Skin epidermis (tissue), 12 donors: ENCODE data around the gene UFD1.
"Not testable (repeated sequence)": the region's sequence is repeated elsewhere in the genome, so short reads cannot be mapped to it uniquely, and the experiment has no call there.

ENCODE experiments used
- H3K27ac ChIP-seq, 21 experiments: fragments of 200-600 bp; sonication (generic) in 11 of 21; one replicate each; pipeline ENCODE4 v1.5.0; 2020; ENCODE audit warnings: mild to moderate bottlenecking in 3 of 21, inconsistent platforms in 2 of 21, moderate library complexity in 2 of 21
- H3K4me3 ChIP-seq, 7 experiments: fragments of 200-600 bp; sonication (generic) in 2 of 7; one replicate each; pipeline ENCODE4 v1.5.0; 2020; ENCODE audit warnings: inconsistent platforms in 2 of 7, mild to moderate bottlenecking in 2 of 7, moderate library complexity in 1 of 7

UFD1 gene

GRCh38 chr22:19455585-19456370, 23.2 kb downstream of the UFD1 start:
- H3K27ac ChIP-seq = no peak overlapping the region

GRCh38 chr22:19455033-19455432, 24.0 kb downstream of the UFD1 start:
- H3K27ac ChIP-seq = no peak overlapping the region
- H3K4me3 ChIP-seq = no peak overlapping the region

More at GRCh38 chr22:19455585-19456370, 23.2 kb downstream of the UFD1 start:
- no peak overlapping the region for H3K4me3 ChIP-seq

DNA sequence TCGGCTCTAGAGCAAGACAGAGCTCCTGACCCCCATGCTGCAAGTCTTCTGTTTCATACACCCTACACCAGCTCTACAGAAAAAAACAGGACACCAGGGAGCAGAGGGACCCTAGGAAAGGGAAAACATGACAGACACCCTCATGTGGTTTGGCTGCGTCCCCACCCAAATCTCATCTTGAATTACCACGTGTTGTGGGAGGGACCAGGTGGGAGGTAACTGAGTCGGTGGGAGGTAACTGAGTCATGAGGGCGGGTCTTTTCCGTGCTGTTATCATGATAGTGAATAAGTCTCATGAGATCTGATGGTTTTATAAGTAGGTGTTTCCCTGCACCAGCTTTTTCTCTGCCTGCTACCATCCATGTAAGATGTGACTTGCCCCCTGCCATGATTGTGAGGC, 24.8 kb downstream of the UFD1 start:
- no peak overlapping the region for H3K4me3 ChIP-seq
- H3K27ac ChIP-seq = no peak overlapping the region

- Histone ChIP-seq H3K27ac (no peak overlapping the region), H3K4me3 (no peak overlapping the region)
Observed at GRCh38 chr22:19453718-19454117, 25.3 kb downstream of the UFD1 start.

GRCh38 chr22:19451570-19451969, 27.4 kb downstream of the UFD1 start:
- Histone ChIP-seq H3K4me3 (no peak overlapping the region), H3K27ac (no peak overlapping the region)

DNA sequence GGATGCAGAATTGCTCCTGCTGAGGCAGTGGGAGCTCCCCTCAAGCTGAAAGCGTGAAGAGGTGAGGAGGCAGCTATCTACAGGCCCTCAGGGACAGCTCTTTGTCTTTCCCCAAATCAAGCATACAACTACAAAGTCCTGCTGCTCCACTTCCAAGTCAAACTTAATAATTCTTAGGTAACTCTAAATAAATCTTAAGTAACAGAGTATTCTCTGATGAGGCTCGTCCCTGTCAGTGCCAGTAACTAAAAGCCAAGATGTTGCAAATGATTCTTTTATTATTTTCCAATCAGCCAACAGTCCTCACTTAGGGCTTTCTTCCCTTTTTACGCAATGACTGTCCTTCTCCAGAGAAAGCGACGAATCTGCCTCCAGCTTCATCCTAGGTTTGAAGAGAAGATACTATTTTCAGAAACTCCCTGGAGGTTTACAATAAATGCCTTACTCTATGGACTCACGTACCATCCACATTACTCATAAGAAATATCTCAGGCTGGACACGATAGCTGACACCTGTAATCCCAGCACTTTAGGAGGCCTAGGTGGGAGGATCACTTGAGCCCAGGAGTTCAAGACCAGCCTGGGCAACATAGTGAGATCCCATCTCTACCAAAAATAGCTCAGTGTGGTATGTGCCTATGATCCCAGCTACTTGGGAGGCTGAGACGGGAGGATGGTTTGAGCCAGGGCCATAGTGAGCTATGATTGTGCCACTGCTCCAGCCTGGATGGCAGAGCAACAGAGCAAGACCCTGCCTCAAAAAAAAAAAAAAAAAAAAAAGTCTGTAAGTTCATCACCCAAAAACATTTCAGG, 28.4 kb downstream of the UFD1 start:
- Histone ChIP-seq H3K4me3 (no peak overlapping the region), H3K27ac (no peak overlapping the region)

- Histone ChIP-seq H3K27ac (no peak overlapping the region), H3K4me3 (no peak overlapping the region)
Observed at GRCh38 chr22:19449422-19449767, 29.6 kb downstream of the UFD1 start.

DNA sequence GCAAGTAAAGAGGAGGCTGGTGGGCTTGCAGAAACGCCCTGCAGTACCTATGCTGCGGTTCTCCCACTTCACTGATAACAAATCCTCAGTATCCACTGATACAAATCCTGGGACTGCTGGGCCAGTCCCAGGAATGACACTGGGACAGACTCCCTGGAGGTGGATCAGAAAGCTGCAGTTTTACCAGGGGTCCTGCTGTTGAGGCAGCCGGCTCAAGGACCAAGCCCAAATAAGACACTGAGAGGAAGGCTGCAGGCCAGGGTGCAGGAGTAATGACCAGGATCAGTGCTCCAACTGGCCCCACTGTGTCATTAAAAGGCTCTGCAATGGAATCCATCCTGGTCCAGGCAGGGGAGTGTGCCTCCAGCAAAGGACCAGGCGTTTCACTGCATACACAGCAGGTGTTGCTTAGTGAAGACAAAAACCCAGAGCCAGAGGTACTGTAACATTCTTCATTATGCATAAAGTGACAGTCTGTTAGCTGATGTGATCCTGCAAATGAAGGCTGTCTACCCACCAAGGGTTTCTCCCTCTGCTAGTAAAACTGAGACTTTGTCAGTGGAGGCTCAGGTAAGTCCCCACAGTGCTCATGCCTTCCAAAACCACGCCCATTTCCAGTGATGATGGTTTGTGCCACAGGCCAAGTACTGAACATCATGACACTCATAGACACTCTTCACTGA, 30.1 kb downstream of the UFD1 start:
- H3K27ac ChIP-seq = peak overlapping the region in 1 of 21 experiments; percentile 93
- no peak overlapping the region for H3K4me3 ChIP-seq

- H3K4me3 ChIP-seq = peak overlapping the region; percentile 64 to 92 (median 85)
- peak overlapping the region in 20 of 21 experiments; percentile 40 to 98 (median 92) for H3K27ac ChIP-seq
Observed at GRCh38 chr22:19448076-19448607, 30.9 kb downstream of the UFD1 start.

DNA sequence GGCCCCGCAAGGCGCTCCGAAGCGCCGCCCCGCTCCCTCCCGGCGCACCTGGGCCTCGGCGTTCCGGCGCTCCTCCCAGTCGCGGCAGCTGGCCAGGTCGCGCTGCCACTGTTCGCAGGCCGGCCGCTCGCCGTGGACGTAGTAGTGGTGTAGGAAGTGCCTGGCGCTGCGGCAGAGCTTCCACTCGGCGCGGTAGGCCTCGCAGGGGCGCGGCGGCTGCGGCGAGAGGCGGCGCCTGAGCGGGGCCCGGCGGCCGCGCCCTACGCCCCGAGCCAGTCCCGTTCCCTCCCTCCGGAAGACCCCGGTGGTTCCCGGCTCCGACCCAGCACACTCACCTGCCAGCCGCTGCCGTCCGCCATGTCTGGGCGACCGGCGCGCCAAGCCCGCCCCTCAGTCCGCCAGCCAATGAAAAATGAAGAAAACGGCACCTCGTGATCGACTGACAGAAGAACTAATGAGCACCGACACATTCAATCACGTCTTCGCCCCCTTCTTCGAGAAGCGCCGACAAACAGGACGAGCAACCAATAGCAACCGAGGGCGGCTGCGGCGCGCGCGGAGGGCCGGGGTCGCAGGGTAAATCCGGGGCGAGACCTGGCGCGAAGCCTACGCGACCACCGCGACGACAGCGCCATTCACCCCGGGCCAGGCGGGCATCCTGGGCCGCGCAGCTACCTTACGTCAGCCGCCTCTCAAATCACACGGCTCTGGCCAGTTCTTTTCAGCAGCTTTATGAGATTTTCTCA, 31.5 kb downstream of the UFD1 start, which contains the start of gene C22orf39:
TSS of gene C22orf39 (minus strand) at position 382 of the 746 bp plus-strand sequence. CDS start at position 359, 23 bp downstream.
- H3K27ac ChIP-seq = peak within 1 kb of the TSS; percentile 78 to 98 (median 92)
- peak within 1 kb of the TSS; percentile 64 to 92 (median 85) for H3K4me3 ChIP-seq

- H3K27ac ChIP-seq = peak overlapping the region; percentile 78 to 98 (median 92)
- peak overlapping the region; percentile 64 to 92 (median 85) for H3K4me3 ChIP-seq
Observed at GRCh38 chr22:19446603-19447329, 32.2 kb downstream of the UFD1 start.

DNA sequence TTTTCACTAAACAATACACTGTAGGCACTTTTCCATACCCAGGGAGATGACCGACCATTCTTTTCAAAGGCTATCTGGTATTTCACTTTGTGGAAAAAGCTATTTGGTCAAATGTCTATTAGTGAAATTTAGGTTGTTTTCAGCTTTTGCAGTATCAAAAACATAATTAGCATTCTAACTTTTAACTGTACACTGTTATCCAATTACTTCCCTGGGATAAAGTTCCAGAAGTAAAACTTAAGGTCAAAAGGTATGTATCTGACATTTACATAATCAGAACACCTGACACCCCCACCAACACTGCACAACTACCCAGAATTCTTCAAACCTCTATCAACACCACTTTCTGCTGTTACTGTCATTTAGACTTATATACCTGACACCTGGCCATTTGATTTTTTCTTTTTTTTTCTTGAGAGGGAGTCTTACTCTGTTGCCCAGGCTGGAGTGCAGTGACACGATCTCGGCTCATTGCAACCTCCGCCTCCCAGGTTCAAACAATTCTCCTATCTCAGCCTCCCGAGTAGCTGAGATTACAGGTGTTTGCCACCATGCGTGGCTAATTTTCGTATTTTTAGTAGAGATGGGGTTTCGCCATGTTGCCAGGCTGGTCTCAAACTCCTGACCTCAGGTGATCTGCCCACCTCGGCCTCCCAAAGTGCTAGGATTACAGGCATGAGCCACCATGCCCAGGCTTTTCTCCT, 33.6 kb downstream of the UFD1 start:
- not testable (repeated sequence) for H3K27ac ChIP-seq, H3K4me3 ChIP-seq

GRCh38 chr22:19443544-19444211, 35.3 kb downstream of the UFD1 start:
- no peak overlapping the region for H3K4me3 ChIP-seq

DNA sequence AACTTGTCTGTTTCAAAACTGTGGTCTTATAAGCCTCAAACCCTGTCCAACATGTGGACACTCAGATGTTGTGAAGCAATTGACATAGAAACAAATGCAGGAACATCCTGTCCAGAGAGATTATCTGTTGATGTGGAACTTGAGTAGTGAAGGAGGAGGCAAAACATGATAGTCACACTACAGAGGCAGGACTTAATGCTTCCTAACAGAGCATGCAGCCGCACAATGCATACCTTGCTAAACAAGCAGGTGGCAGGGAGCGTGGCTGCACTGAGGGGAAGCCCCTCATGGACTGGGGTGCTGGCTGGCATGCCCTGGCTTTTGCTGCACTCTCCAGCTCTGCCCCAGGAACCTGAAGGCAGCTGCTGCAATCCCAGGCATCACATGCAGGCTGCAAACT, 36.8 kb downstream of the UFD1 start:
- no peak overlapping the region for H3K27ac ChIP-seq
- no peak overlapping the region for H3K4me3 ChIP-seq

More at GRCh38 chr22:19443544-19444211, 35.3 kb downstream of the UFD1 start:
- H3K27ac ChIP-seq = no peak overlapping the region

GRCh38 chr22:19440411-19441195, 38.4 kb downstream of the UFD1 start:
- Histone ChIP-seq H3K27ac (no peak overlapping the region), H3K4me3 (no peak overlapping the region)

DNA sequence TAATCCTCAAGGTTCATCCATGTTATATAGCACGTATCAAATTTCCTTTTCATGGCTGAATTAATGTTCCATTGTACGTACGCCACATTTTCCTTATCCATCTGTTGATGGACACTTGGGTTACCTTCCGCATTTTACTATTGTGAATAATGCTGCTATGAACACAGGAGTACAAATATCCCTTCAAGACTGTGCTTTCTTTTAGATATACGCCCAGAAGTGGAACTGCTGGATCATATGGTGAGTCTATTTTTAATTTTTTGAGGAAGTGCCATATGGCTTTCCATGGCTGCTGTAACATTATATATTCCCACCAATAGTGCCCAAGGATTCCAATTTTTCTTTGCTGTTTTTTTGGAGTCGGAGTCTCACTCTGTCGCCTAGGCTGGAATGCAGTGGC, 40.7 kb downstream of the UFD1 start:
- H3K27ac ChIP-seq = no peak overlapping the region
- H3K4me3 ChIP-seq = no peak overlapping the region
